Activated CD4-positive, alpha-beta T cell treated with anti-CD3 and anti-CD28 coated beads, Interleukin-10, Interleukin-2, amounts not matched to agents 100 ng/mL and 50 ng/mL, durations not matched to agents 16 hours and 8 hours (primary cell): Measurements from ENCODE around the gene SLC26A8.
A peak's percentile ranks its signal among the peaks of the same experiment; 100 is the strongest.
"Not testable (repeated sequence)": the region's sequence is repeated elsewhere in the genome, so short reads cannot be mapped to it uniquely, and the experiment has no call there.

Source experiments
- DNase-seq: peaks from one replicate; pipeline ENCODE4 v3.0.0-alpha.2; 2020

SLC26A8 gene

GRCh38 chr6:36049582-36049981 is 25.1 kb upstream of the SLC26A8 start:
- no peak for DNase-seq

GRCh38 chr6:36042618-36043260 is 18.3 kb upstream of the SLC26A8 start:
- DNase-seq: no peak

- no peak for DNase-seq
These were observed 16.5 kb upstream of the SLC26A8 start for GRCh38 chr6:36040958-36041357.

- no peak for DNase-seq
These were observed 14.7 kb upstream of the SLC26A8 start for GRCh38 chr6:36039112-36039511.

- no peak for DNase-seq
These were observed 13.9 kb upstream of the SLC26A8 start for GRCh38 chr6:36038120-36038876.

GRCh38 chr6:36035225-36035624 is 10.8 kb upstream of the SLC26A8 start:
- DNase-seq: peak; percentile 64

- DNase-seq: no peak
These were observed 10.0 kb upstream of the SLC26A8 start for GRCh38 chr6:36034441-36034840.

- DNase-seq: peak; percentile 42
These were observed 9.5 kb upstream of the SLC26A8 start for GRCh38 chr6:36033935-36034334.

GRCh38 chr6:36033144-36033543 is 8.7 kb upstream of the SLC26A8 start:
- not testable (repeated sequence) for DNase-seq

GRCh38 chr6:36032261-36032660 is 7.8 kb upstream of the SLC26A8 start:
- DNase-seq: no peak

- DNase-seq: no peak
These were observed 5.0 kb upstream of the SLC26A8 start for GRCh38 chr6:36029464-36029863.

GRCh38 chr6:36028877-36029324 is 4.5 kb upstream of the SLC26A8 start:
- peak; percentile 88 for DNase-seq

GRCh38 chr6:36028088-36028876 is 3.8 kb upstream of the SLC26A8 start:
- DNase-seq: peak; percentile 45

- peak; percentile 100 for DNase-seq
These were observed 3.2 kb upstream of the SLC26A8 start, which contains the start of gene MAPK14 for GRCh38 chr6:36027501-36028087. Gene MAPK14, plus strand, starts transcription at chr6:36027808. Its CDS starts 350 bp downstream, at chr6:36028158.

GRCh38 chr6:36025932-36026327 is 1.5 kb upstream of the SLC26A8 start:
- no peak for DNase-seq

- no peak for DNase-seq
These were observed 955 bp upstream of the SLC26A8 start for GRCh38 chr6:36025260-36025931.

- DNase-seq: no peak
These were observed 4.3 kb downstream of the SLC26A8 start for GRCh38 chr6:36020154-36020553.

- no peak for DNase-seq
These were observed 5.3 kb downstream of the SLC26A8 start for GRCh38 chr6:36019167-36019566.

GRCh38 chr6:36018339-36018738 is 6.1 kb downstream of the SLC26A8 start:
- no peak for DNase-seq

GRCh38 chr6:36015666-36016065 is 8.8 kb downstream of the SLC26A8 start:
- DNase-seq: no peak

GRCh38 chr6:36000451-36000850 is 24.0 kb downstream of the SLC26A8 start:
- DNase-seq: no peak

GRCh38 chr6:35993150-35993549 is 31.3 kb downstream of the SLC26A8 start:
- DNase-seq: no peak

- DNase-seq: not testable (repeated sequence)
These were observed 36.4 kb downstream of the SLC26A8 start for GRCh38 chr6:35988047-35988446.
